ENCODE measurements around the gene FLNC. TPM values are rescaled to one million over a fixed set of nuclear protein-coding genes. Genes with fewer than 3 reads are reported as not detected.

FLNC gene
- total and polyA plus RNA-seq, 9 of the 15 experiments (the other 6 are each of a cell fraction or from before 2014, with no cell fraction given) = 0.90 to 155 (median 28.8) TPM

DNA sequence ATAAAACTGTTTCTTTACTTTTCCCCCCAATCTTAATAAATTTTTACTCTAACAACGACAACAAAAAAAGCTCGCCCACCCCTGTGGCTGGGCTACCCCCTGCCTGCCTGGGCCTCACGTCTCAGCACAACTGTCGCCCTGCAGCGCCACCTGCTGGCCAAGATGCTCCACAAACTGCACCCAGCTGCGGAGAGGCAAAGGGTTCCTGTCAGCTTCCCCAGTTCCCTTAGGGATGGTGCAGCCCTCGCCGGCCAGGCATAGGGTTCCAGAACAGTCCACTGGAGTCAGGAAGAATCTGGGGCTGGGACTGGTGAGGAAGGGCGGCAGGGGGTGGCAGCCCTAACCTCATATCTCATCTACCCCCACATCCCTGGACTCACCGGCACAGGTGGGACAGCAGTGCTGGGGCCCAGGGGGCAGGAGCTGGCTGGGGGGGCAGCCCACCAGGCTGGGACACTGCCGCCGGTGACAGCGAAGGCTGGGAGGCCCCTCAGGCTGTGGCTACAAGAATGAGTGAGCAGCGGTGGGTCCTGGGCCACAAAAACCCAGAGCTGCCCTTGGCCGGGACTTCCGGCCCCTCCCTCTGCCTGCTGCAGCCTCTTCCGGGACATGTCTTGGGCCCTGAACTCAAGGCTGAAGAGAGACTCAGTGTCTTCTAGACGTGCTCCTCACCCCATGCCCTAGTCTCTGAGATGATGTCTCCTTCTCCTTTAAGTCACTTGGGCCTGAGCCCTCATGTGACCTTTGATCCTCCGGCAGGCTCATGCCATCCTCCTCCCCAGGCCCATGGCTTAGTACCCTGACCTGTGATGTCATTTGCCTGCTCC is 53.6 kb downstream of the FLNC start (continued):
- TF ChIP-seq TFAP4 (CRISPR knock-in tag; IDR thresholded peaks at IDR 0.05; ENCODE audit: borderline replicate concordance) (peak; percentile 89), SAFB (IDR thresholded peaks at IDR 0.05; ENCODE audit: borderline replicate concordance, low read depth, low read length) (no peak), HNRNPL (IDR thresholded peaks at IDR 0.05; ENCODE audit: low read depth, low read length) (no peak), ZNF133 (CRISPR knock-in tag; IDR thresholded peaks at IDR 0.05) (no peak), KLF16 (IDR thresholded peaks at IDR 0.05) (no peak; the same call in 1 of the 2 replicates), RBM17 (IDR thresholded peaks at IDR 0.05; ENCODE audit: borderline replicate concordance, low read depth, low read length) (no peak), RBM14 (IDR thresholded peaks at IDR 0.05; ENCODE audit: borderline replicate concordance, insufficient read depth, low read depth, low read length) (no peak), MAFK (IDR thresholded peaks at IDR 0.05; ENCODE audit: low read length) (0 out of 2 replicates have a peak, but pooled peaks have one; percentile 21), TCF3 (CRISPR knock-in tag; IDR thresholded peaks at IDR 0.05) (peak; percentile 24; the same call in 1 of the 2 replicates), E2F3 (CRISPR knock-in tag; IDR thresholded peaks at IDR 0.05) (0 out of 2 replicates have a peak, but pooled peaks have one; percentile 32), ZFP36 (IDR thresholded peaks at IDR 0.05; ENCODE audit: low read depth, low read length, partially characterized antibody) (peak; percentile 60)
- TF ChIP-seq, protein P1, sequence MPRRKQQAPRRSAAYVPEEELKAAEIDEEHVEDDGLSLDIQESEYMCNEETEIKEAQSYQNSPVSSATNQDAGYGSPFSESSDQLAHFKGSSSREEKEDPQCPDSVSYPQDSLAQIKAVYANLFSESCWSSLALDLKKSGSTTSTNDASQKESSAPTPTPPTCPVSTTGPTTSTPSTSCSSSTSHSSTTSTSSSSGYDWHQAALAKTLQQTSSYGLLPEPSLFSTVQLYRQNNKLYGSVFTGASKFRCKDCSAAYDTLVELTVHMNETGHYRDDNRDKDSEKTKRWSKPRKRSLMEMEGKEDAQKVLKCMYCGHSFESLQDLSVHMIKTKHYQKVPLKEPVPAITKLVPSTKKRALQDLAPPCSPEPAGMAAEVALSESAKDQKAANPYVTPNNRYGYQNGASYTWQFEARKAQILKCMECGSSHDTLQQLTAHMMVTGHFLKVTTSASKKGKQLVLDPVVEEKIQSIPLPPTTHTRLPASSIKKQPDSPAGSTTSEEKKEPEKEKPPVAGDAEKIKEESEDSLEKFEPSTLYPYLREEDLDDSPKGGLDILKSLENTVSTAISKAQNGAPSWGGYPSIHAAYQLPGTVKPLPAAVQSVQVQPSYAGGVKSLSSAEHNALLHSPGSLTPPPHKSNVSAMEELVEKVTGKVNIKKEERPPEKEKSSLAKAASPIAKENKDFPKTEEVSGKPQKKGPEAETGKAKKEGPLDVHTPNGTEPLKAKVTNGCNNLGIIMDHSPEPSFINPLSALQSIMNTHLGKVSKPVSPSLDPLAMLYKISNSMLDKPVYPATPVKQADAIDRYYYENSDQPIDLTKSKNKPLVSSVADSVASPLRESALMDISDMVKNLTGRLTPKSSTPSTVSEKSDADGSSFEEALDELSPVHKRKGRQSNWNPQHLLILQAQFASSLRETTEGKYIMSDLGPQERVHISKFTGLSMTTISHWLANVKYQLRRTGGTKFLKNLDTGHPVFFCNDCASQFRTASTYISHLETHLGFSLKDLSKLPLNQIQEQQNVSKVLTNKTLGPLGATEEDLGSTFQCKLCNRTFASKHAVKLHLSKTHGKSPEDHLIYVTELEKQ (CRISPR knock-in tag; IDR thresholded peaks at IDR 0.05) = no peak
- TF ChIP-seq, protein P2, sequence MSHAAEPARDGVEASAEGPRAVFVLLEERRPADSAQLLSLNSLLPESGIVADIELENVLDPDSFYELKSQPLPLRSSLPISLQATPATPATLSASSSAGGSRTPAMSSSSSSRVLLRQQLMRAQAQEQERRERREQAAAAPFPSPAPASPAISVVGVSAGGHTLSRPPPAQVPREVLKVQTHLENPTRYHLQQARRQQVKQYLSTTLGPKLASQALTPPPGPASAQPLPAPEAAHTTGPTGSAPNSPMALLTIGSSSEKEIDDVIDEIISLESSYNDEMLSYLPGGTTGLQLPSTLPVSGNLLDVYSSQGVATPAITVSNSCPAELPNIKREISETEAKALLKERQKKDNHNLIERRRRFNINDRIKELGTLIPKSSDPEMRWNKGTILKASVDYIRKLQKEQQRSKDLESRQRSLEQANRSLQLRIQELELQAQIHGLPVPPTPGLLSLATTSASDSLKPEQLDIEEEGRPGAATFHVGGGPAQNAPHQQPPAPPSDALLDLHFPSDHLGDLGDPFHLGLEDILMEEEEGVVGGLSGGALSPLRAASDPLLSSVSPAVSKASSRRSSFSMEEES (CRISPR knock-in tag; IDR thresholded peaks at IDR 0.05) = no peak
- TF ChIP-seq, protein P3, sequence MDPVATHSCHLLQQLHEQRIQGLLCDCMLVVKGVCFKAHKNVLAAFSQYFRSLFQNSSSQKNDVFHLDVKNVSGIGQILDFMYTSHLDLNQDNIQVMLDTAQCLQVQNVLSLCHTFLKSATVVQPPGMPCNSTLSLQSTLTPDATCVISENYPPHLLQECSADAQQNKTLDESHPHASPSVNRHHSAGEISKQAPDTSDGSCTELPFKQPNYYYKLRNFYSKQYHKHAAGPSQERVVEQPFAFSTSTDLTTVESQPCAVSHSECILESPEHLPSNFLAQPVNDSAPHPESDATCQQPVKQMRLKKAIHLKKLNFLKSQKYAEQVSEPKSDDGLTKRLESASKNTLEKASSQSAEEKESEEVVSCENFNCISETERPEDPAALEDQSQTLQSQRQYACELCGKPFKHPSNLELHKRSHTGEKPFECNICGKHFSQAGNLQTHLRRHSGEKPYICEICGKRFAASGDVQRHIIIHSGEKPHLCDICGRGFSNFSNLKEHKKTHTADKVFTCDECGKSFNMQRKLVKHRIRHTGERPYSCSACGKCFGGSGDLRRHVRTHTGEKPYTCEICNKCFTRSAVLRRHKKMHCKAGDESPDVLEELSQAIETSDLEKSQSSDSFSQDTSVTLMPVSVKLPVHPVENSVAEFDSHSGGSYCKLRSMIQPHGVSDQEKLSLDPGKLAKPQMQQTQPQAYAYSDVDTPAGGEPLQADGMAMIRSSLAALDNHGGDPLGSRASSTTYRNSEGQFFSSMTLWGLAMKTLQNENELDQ (CRISPR knock-in tag; IDR thresholded peaks at IDR 0.05; ENCODE audit: borderline replicate concordance) = 0 out of 2 replicates have a peak, but pooled peaks have one; percentile 61
